Mesenchymal stem cell (in vitro differentiated cells and primary cell): Measurements from ENCODE around the gene PGGT1B.

Source experiments
- DNase-seq: peaks from one replicate; pipeline ENCODE4 v3.0.0-alpha.2; 2013
- H2AFZ ChIP-seq: one replicate; pipeline ENCODE4 v1.6.1; 2013; ENCODE audit warnings: low read depth, mild to moderate bottlenecking, control low read depth, inconsistent platforms, low read length, moderate library complexity
- H2AK5ac ChIP-seq: 2 replicates; pipeline ENCODE4 v1.6.1; 2013; ENCODE audit warnings: low read length, moderate library complexity, mild to moderate bottlenecking, inconsistent platforms; ENCODE audit not compliant: severe bottlenecking
- H2BK120ac ChIP-seq: one replicate; pipeline ENCODE4 v1.6.1; 2013; ENCODE audit warnings: low read depth, mild to moderate bottlenecking, inconsistent platforms, low read length, moderate library complexity
- H2BK12ac ChIP-seq, 2 experiments: one replicate each; pipeline ENCODE4 v1.6.1; 2013; ENCODE audit warnings: inconsistent platforms in 2 of 2, low read length in 2 of 2, mild to moderate bottlenecking in 2 of 2, moderate library complexity in 2 of 2, control low read depth in 1 of 2
- H2BK15ac ChIP-seq: one replicate; pipeline ENCODE4 v1.6.1; 2013; ENCODE audit warnings: mild to moderate bottlenecking, low read depth, inconsistent platforms; ENCODE audit not compliant: poor library complexity, severe bottlenecking
- H2BK5ac ChIP-seq: 2 replicates; pipeline ENCODE4 v1.6.1; 2013; ENCODE audit warnings: low read depth, mild to moderate bottlenecking, low read length, control low read depth, inconsistent platforms; ENCODE audit not compliant: poor library complexity, severe bottlenecking
- H3K14ac ChIP-seq, 2 experiments: one replicate each; pipeline ENCODE4 v1.6.1; 2013; ENCODE audit warnings: inconsistent platforms in 2 of 2, low read length in 2 of 2, control low read depth in 1 of 2, mild to moderate bottlenecking in 1 of 2, moderate library complexity in 1 of 2
- H3K18ac ChIP-seq, 2 experiments: one replicate each; pipeline ENCODE4 v1.6.1; 2013; ENCODE audit warnings: inconsistent platforms in 2 of 2, low read length in 2 of 2, control low read depth in 1 of 2, low read depth in 1 of 2, mild to moderate bottlenecking in 1 of 2
- H3K23ac ChIP-seq, 2 experiments: one replicate each; pipeline ENCODE4 v1.6.1; 2013; ENCODE audit warnings: inconsistent platforms in 2 of 2, low read length in 2 of 2, mild to moderate bottlenecking in 2 of 2, moderate library complexity in 2 of 2, control low read depth in 1 of 2
- H3K27ac ChIP-seq: 2 replicates; pipeline ENCODE4 v1.5.1; 2013; ENCODE audit warnings: mild to moderate bottlenecking, moderate library complexity, low read length, control low read depth, inconsistent platforms; ENCODE audit not compliant: poor library complexity, severe bottlenecking
- H3K27me3 ChIP-seq, 2 experiments: 2 replicates each; pipeline versions ENCODE4 v1.6.1 to v1.7.0; 2013; ENCODE audit warnings: low read length in 2 of 2, mild to moderate bottlenecking in 2 of 2, moderate library complexity in 2 of 2, control low read depth in 1 of 2, inconsistent platforms in 1 of 2; ENCODE audit not compliant: control insufficient read depth in 1 of 2, insufficient read depth in 1 of 2
- H3K36me3 ChIP-seq, 2 experiments: 2 replicates each; pipeline versions ENCODE4 v1.6.1 to v1.7.0; 2013; ENCODE audit warnings: low read length in 2 of 2, control low read depth in 1 of 2, inconsistent platforms in 1 of 2, low read depth in 1 of 2, mild to moderate bottlenecking in 1 of 2; ENCODE audit not compliant: insufficient read depth in 2 of 2, control insufficient read depth in 1 of 2
- H3K4ac ChIP-seq, 2 experiments: one replicate each; pipeline ENCODE4 v1.6.1; 2013; ENCODE audit warnings: inconsistent platforms in 2 of 2, low read length in 2 of 2, mild to moderate bottlenecking in 2 of 2, moderate library complexity in 2 of 2, control low read depth in 1 of 2, low read depth in 1 of 2
- H3K4me1 ChIP-seq: 2 replicates; pipeline ENCODE4 v1.6.1; 2013; ENCODE audit warnings: low read depth, low read length, control low read depth; ENCODE audit not compliant: control insufficient read depth, insufficient read depth
- H3K4me2 ChIP-seq: 2 replicates; pipeline ENCODE4 v1.6.1; 2013; ENCODE audit warnings: low read length, mild to moderate bottlenecking, inconsistent platforms; ENCODE audit not compliant: poor library complexity, severe bottlenecking
- H3K4me3 ChIP-seq, 2 experiments: 2 replicates each; pipeline versions ENCODE4 v1.5.1 to v1.7.0; 2013; ENCODE audit warnings: low read length in 2 of 2, mild to moderate bottlenecking in 2 of 2, control low read depth in 1 of 2, low read depth in 1 of 2; ENCODE audit not compliant: insufficient read depth in 1 of 2
- H3K79me1 ChIP-seq: replicated peaks from 2 replicates; pipeline ENCODE4 v1.6.1; 2013; ENCODE audit warnings: mild to moderate bottlenecking, control low read depth, low read length, inconsistent platforms; ENCODE audit not compliant: poor library complexity, severe bottlenecking
- H3K9ac ChIP-seq: 2 replicates; pipeline ENCODE4 v1.7.0; 2013; ENCODE audit warnings: mild to moderate bottlenecking, low read length, moderate library complexity
- H3K9me3 ChIP-seq: 2 replicates; pipeline ENCODE4 v1.7.0; 2013; ENCODE audit warnings: mild to moderate bottlenecking, low read length; ENCODE audit not compliant: control insufficient read depth
- H4K8ac ChIP-seq: one replicate; pipeline ENCODE4 v1.6.1; 2013; ENCODE audit warnings: inconsistent platforms, mild to moderate bottlenecking, low read length, moderate library complexity
- H4K91ac ChIP-seq: one replicate; pipeline ENCODE4 v1.6.1; 2013; ENCODE audit warnings: mild to moderate bottlenecking, low read length, inconsistent platforms
- WGBS: methylation state at CpG from one replicate; pipeline ENCODE4 v1.1.7; 2013; ENCODE audit warnings: mixed read lengths; 5-methylcytosine and 5-hydroxymethylcytosine counted together

The PGGT1B gene

GRCh38 chr5:115181757-115182156 is 80.9 kb downstream of the PGGT1B start:
- Histone ChIP-seq H2BK5ac (no peak overlapping the region), H3K23ac (no peak overlapping the region), H2BK12ac (no peak overlapping the region), H4K91ac (no peak overlapping the region), H3K18ac (no peak overlapping the region), H3K79me1 (no peaks in the 10 kb centered on the region), H4K8ac (no peak overlapping the region), H3K14ac (no peak overlapping the region), H2AK5ac (no peak overlapping the region), H3K9me3 (no peaks in the 10 kb centered on the region), H2BK120ac (no peak overlapping the region), H2BK15ac (no peak overlapping the region), H3K4me1 (peaks cover 13% of the 10 kb centered on the region), H3K4me2 (no peak overlapping the region), H3K4me3 (no peak overlapping the region), H3K36me3 (no peaks in the 10 kb centered on the region), H3K27ac (no peak overlapping the region), H3K27me3 (peaks cover 39 to 68% of the 10 kb centered on the region in 2 experiments), H3K4ac (no peak overlapping the region), H2AFZ (no peak overlapping the region), H3K9ac (no peak overlapping the region)
- DNase-seq: no peak

GRCh38 chr5:115180165-115180709 is 82.4 kb downstream of the PGGT1B start:
- peak overlapping the region in 1 of 2 experiments; percentile 50 for H3K23ac ChIP-seq
- peak; percentile 27 for DNase-seq
- no peak overlapping the region for H4K91ac ChIP-seq
- under 1% methylated on average over 54 of the region's 54 CpGs for WGBS
- no peaks in the 10 kb centered on the region for H3K79me1 ChIP-seq
- peak overlapping the region; percentile 94 for H3K4me2 ChIP-seq
- no peak overlapping the region for H3K4ac ChIP-seq
- no peaks in the 10 kb centered on the region for H3K36me3 ChIP-seq
- H2BK5ac ChIP-seq: no peak overlapping the region
- peak overlapping the region; percentile 62 for H2AFZ ChIP-seq
- H3K4me3 ChIP-seq: peak overlapping the region; percentile 61 to 79
- no peaks in the 10 kb centered on the region for H3K9me3 ChIP-seq
- H3K27ac ChIP-seq: no peak overlapping the region
- no peak overlapping the region for H4K8ac ChIP-seq
- no peak overlapping the region for H2BK120ac ChIP-seq
- H3K27me3 ChIP-seq: peaks cover 39 to 68% of the 10 kb centered on the region in 2 experiments
- H3K9ac ChIP-seq: peak overlapping the region; percentile 54
- H3K14ac ChIP-seq: no peak overlapping the region
- no peak overlapping the region for H2BK12ac ChIP-seq
- H2AK5ac ChIP-seq: no peak overlapping the region
- H3K18ac ChIP-seq: no peak overlapping the region
- H3K4me1 ChIP-seq: peaks cover 13% of the 10 kb centered on the region
- H2BK15ac ChIP-seq: peak overlapping the region; percentile 33

DNA sequence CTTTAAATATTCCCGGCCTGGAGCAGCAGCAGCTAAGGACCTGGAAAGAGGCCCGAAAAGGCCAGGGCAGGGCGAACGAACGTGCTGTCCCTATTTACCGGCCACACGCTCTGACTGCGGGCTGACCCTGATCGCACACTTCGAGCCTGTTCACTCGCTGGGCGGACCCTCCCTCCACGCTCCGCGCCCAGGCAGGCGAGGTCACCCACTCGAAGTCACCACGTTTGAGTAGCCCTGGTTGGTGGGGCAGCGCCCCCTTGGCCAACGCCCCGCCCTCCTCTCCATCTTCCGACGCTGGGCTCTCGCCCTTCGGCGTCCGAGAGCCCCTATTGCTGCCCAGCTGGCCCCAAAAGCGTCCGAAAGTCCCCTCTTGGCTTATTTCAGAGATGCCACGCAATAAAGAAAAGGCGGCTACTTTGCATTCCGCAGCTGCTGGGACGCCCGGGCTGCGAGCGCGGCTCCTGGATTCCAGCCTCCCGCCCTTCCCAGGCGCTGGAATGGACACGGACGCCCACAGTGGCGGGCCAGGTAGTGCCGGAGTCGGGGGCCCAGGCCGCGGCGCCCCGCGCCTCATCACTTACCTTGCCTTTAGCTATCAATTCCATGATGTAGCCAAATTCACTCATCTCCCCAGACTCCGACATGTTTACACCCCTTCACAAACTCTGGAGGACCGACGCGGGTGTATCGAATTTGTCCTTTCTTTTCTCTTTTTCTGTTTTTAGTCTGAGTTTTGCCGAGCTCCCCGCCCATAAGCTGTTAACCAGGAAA is 83.1 kb downstream of the PGGT1B start:
- no peak overlapping the region for H4K91ac ChIP-seq
- H2AFZ ChIP-seq: no peak overlapping the region
- H3K27me3 ChIP-seq: peaks cover 39 to 68% of the 10 kb centered on the region in 2 experiments

GRCh38 chr5:115179030-115179393 is 83.7 kb downstream of the PGGT1B start:
- H2AFZ ChIP-seq: no peak overlapping the region
- H3K9ac ChIP-seq: no peak overlapping the region
- no peak overlapping the region for H2BK12ac ChIP-seq
- WGBS: 35% methylated on average over 30 of the region's 30 CpGs
- H3K9me3 ChIP-seq: no peaks in the 10 kb centered on the region
- H3K4me3 ChIP-seq: peak overlapping the region in 1 of 2 experiments; percentile 79
- H4K91ac ChIP-seq: no peak overlapping the region
- no peak overlapping the region for H3K4ac ChIP-seq
- no peak overlapping the region for H2BK5ac ChIP-seq
- H3K4me1 ChIP-seq: peaks cover 13% of the 10 kb centered on the region
- H4K8ac ChIP-seq: no peak overlapping the region
- H3K4me2 ChIP-seq: peak overlapping the region; percentile 94
- H2AK5ac ChIP-seq: no peak overlapping the region
- no peaks in the 10 kb centered on the region for H3K36me3 ChIP-seq
- H3K23ac ChIP-seq: no peak overlapping the region
- no peak overlapping the region for H2BK15ac ChIP-seq
- H3K18ac ChIP-seq: no peak overlapping the region
- peaks cover 39 to 70% of the 10 kb centered on the region in 2 experiments for H3K27me3 ChIP-seq
- H2BK120ac ChIP-seq: no peak overlapping the region
- H3K79me1 ChIP-seq: no peaks in the 10 kb centered on the region
- no peak for DNase-seq
- H3K27ac ChIP-seq: no peak overlapping the region
- no peak overlapping the region for H3K14ac ChIP-seq

More for the DNA sequence above, 83.1 kb downstream of the PGGT1B start:
- no peak overlapping the region for H2BK15ac ChIP-seq
- DNase-seq: peak; percentile 24
- H3K4me2 ChIP-seq: peak overlapping the region; percentile 94
- no peak overlapping the region for H4K8ac ChIP-seq
- WGBS: 4% methylated on average over 56 of the region's 56 CpGs
- no peak overlapping the region for H2BK120ac ChIP-seq
- peak overlapping the region; percentile 54 for H3K9ac ChIP-seq
- no peak overlapping the region for H2BK12ac ChIP-seq
- H2AK5ac ChIP-seq: no peak overlapping the region
- H3K4ac ChIP-seq: no peak overlapping the region
- H3K18ac ChIP-seq: no peak overlapping the region
- H3K14ac ChIP-seq: no peak overlapping the region
- H3K23ac ChIP-seq: peak overlapping the region in 1 of 2 experiments; percentile 50
- no peaks in the 10 kb centered on the region for H3K79me1 ChIP-seq
- H3K4me3 ChIP-seq: peak overlapping the region; percentile 61 to 79
- H3K9me3 ChIP-seq: no peaks in the 10 kb centered on the region
- H3K36me3 ChIP-seq: no peaks in the 10 kb centered on the region
- H3K27ac ChIP-seq: no peak overlapping the region
- H2BK5ac ChIP-seq: no peak overlapping the region
- H3K4me1 ChIP-seq: peaks cover 13% of the 10 kb centered on the region
